KMS-11 (cell line): Measurements from ENCODE around the gene MDK.

Source experiments
- H2AFZ ChIP-seq: fragments of 200-600 bp; sonication (generic); 2 replicates; pipeline ENCODE4 v1.6.1; 2016; ENCODE audit warnings: antibody characterized with exemption, mixed run types, low read depth
- H3K27ac ChIP-seq: fragments of 200-600 bp; sonication (generic); 2 replicates; pipeline ENCODE4 v1.6.1; 2016; ENCODE audit warnings: mild to moderate bottlenecking, mixed run types
- H3K27me3 ChIP-seq: fragments of 200-600 bp; sonication (generic); 2 replicates; pipeline ENCODE4 v1.6.1; 2017; ENCODE audit warnings: mild to moderate bottlenecking, low read depth, mixed run types, moderate library complexity; ENCODE audit not compliant: insufficient read depth
- H3K36me3 ChIP-seq: fragments of 200-600 bp; sonication (generic); 2 replicates; pipeline ENCODE4 v1.6.1; 2017; ENCODE audit warnings: mild to moderate bottlenecking, mixed run types; ENCODE audit not compliant: insufficient read depth
- H3K4me1 ChIP-seq: fragments of 200-600 bp; sonication (generic); 2 replicates; pipeline ENCODE4 v1.6.1; 2016; ENCODE audit warnings: mild to moderate bottlenecking, low read depth, mixed run types; ENCODE audit not compliant: poor library complexity, severe bottlenecking
- H3K4me2 ChIP-seq: fragments of 200-600 bp; sonication (generic); 2 replicates; pipeline ENCODE4 v1.7.0; 2016; ENCODE audit warnings: mild to moderate bottlenecking, mixed run types
- H3K4me3 ChIP-seq: fragments of 200-600 bp; sonication (generic); IDR thresholded peaks from 2 replicates; pipeline ENCODE4 v1.6.1; 2017; ENCODE audit warnings: low read depth, low read length, mixed read lengths; ENCODE audit not compliant: insufficient read depth
- H3K79me2 ChIP-seq: fragments of 200-600 bp; sonication (generic); 2 replicates; pipeline ENCODE4 v1.6.1; 2016; ENCODE audit warnings: low read depth, mixed run types; ENCODE audit not compliant: insufficient read depth
- H3K9ac ChIP-seq: fragments of 200-600 bp; sonication (generic); 2 replicates; pipeline ENCODE4 v1.6.1; 2016; ENCODE audit warnings: mild to moderate bottlenecking, mixed run types
- H4K20me1 ChIP-seq: fragments of 200-600 bp; sonication (generic); 2 replicates; pipeline ENCODE4 v1.6.1; 2016; ENCODE audit warnings: mild to moderate bottlenecking, mixed run types; ENCODE audit not compliant: insufficient read depth
- TF ChIP-seq, protein P1 (sequence below): fragments of 200-600 bp; sonication (generic); conservative IDR thresholded peaks from 2 replicates; pipeline ENCODE4 v1.6.1; 2017; ENCODE audit warnings: low read depth, mild to moderate bottlenecking, antibody characterized with exemption, low read length, moderate library complexity, mixed read lengths

The MDK gene

DNA sequence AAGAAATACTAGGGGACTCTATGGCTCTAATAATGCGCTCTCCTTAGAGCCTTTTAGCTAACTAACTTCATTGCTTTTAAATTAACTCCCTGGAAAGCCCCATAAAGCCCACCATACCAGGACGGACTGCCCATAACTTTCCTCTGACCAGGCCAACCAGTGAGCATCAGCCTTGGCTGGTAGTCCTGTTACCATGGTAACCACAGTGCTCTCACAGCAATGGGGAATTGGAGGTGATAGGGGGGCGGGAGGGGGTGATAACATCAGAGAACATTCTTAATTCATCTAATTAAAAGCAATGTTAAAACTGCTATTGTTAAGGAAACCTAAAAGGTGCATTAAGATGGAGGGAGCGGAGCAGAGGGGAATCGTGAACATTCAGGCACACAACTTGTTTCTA lies 37.3 kb downstream of the MDK start:
- H3K36me3 ChIP-seq = no peaks in the 10 kb centered on the region
- H3K27ac ChIP-seq = no peak overlapping the region
- TF ChIP-seq, protein P1, sequence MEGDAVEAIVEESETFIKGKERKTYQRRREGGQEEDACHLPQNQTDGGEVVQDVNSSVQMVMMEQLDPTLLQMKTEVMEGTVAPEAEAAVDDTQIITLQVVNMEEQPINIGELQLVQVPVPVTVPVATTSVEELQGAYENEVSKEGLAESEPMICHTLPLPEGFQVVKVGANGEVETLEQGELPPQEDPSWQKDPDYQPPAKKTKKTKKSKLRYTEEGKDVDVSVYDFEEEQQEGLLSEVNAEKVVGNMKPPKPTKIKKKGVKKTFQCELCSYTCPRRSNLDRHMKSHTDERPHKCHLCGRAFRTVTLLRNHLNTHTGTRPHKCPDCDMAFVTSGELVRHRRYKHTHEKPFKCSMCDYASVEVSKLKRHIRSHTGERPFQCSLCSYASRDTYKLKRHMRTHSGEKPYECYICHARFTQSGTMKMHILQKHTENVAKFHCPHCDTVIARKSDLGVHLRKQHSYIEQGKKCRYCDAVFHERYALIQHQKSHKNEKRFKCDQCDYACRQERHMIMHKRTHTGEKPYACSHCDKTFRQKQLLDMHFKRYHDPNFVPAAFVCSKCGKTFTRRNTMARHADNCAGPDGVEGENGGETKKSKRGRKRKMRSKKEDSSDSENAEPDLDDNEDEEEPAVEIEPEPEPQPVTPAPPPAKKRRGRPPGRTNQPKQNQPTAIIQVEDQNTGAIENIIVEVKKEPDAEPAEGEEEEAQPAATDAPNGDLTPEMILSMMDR = no peak
- no peaks in the 10 kb centered on the region for H3K4me1 ChIP-seq
- no peak overlapping the region for H3K4me3 ChIP-seq
- H3K27me3 ChIP-seq = no peaks in the 10 kb centered on the region
- H3K4me2 ChIP-seq = no peak overlapping the region
- no peak overlapping the region for H3K9ac ChIP-seq
- no peaks in the 10 kb centered on the region for H3K79me2 ChIP-seq
- H2AFZ ChIP-seq = no peak overlapping the region
- no peaks in the 10 kb centered on the region for H4K20me1 ChIP-seq

GRCh38 chr11:46420513-46420912 lies 39.0 kb downstream of the MDK start:
- no peaks in the 10 kb centered on the region for H3K36me3 ChIP-seq

DNA sequence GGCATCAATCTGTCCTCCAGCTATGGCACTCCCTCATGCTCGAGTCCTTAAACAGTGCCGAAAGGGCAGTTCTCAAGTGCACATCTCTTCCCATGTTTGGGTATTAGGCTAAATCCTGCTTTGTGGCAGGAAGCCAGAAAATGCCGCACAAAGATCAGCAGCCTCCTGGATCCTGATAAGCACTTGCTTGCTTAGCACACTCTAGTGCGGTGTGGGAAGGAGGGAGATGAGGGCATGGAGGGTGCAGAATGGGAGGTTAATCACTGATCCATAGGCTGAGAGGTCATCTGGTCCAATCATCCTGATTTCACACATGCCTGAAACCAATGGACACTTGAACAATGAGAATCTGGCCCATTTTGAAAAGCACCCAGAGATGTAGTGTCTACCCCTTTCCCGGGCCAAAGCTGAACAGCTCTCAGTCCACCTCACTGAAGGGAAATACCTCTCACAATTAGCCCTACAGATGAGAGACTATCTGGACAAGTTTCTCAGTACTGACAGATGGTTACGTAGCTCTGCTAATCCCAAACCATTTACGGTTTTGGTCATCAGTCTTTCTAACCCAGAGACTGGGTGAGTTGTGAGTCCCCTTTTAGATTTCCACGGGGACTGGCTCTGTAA lies 39.9 kb downstream of the MDK start:
- Histone ChIP-seq H3K4me2 (no peak overlapping the region), H2AFZ (no peak overlapping the region), H3K27ac (no peak overlapping the region), H3K4me1 (no peaks in the 10 kb centered on the region), H3K36me3 (no peaks in the 10 kb centered on the region), H3K27me3 (no peaks in the 10 kb centered on the region), H3K4me3 (no peak overlapping the region), H4K20me1 (no peaks in the 10 kb centered on the region), H3K79me2 (no peaks in the 10 kb centered on the region), H3K9ac (no peak overlapping the region)
- TF ChIP-seq, protein P1 = no peak

More at GRCh38 chr11:46420513-46420912, 39.0 kb downstream of the MDK start:
- Histone ChIP-seq H3K4me1 (no peaks in the 10 kb centered on the region), H3K4me2 (no peak overlapping the region), H3K27me3 (no peaks in the 10 kb centered on the region), H3K79me2 (no peaks in the 10 kb centered on the region), H4K20me1 (no peaks in the 10 kb centered on the region), H3K4me3 (no peak overlapping the region), H2AFZ (no peak overlapping the region), H3K9ac (no peak overlapping the region), H3K27ac (no peak overlapping the region)
- TF ChIP-seq, protein P1 = no peak

- no peak overlapping the region for H3K9ac ChIP-seq
- H3K36me3 ChIP-seq = no peaks in the 10 kb centered on the region
- no peak overlapping the region for H2AFZ ChIP-seq
- no peaks in the 10 kb centered on the region for H3K4me1 ChIP-seq
- no peak overlapping the region for H3K4me2 ChIP-seq
- no peaks in the 10 kb centered on the region for H3K27me3 ChIP-seq
- H3K4me3 ChIP-seq = no peak overlapping the region
- no peaks in the 10 kb centered on the region for H3K79me2 ChIP-seq
- TF ChIP-seq, protein P1 = no peak
- no peaks in the 10 kb centered on the region for H4K20me1 ChIP-seq
- no peak overlapping the region for H3K27ac ChIP-seq
These were observed 41.1 kb downstream of the MDK start for GRCh38 chr11:46422588-46422987.
